22Rv1 (cell line): ENCODE measurements around the gene CLMN.

Source experiments
- CTCF ChIP-seq: fragments of 450-650 bp; IDR thresholded peaks from 2 replicates; pipeline ENCODE4 v1.5.1; 2017; ENCODE audit warnings: mild to moderate bottlenecking
- ZFX ChIP-seq: fragments of 450-650 bp; IDR thresholded peaks from 2 replicates; pipeline ENCODE4 v1.6.1; 2017; ENCODE audit warnings: antibody characterized with exemption, borderline replicate concordance

- TF ChIP-seq CTCF (no peak), ZFX (no peak)
Observed at GRCh38 chr14:95285566-95285965, 34.1 kb downstream of the CLMN start.
